ENCODE results near the gene CD1D. TPM values are rescaled to one million over a fixed set of nuclear protein-coding genes. Genes with fewer than 3 reads are reported as not detected.
A peak's percentile ranks its signal among the peaks of the same experiment; 100 is the strongest.

CD1D gene
- total and polyA plus RNA-seq, 10 donors, result 14.7 to 62.8 (median 24.1) TPM

GRCh38 chr1:158177700-158178450, 2.8 kb upstream of the CD1D start:
- Histone ChIP-seq H3K27ac (peak overlapping the region in 5 of 8 donors; percentile 44 to 93 (median 89)), H3K4me3 (peak overlapping the region in 7 of 8 donors; percentile 10 to 66 (median 36)), H3K27me3 (replicated peaks in 1 of 7) (peaks cover 0 to 45% (median 0%) of the 10 kb centered on the region in 7 donors), H3K4me1 (peaks cover 23 to 70% (median 52%) of the 10 kb centered on the region in 6 donors), H3K9me3 (no peaks in the 10 kb centered on the region), H3K36me3 (peaks cover 0 to 3% (median 0%) of the 10 kb centered on the region in 6 donors)
- no peak for TF ChIP-seq CTCF (IDR thresholded peaks at IDR 0.05 in 8 of 11, conservative IDR thresholded peaks at IDR 0.05 in 3 of 11)
- peak; percentile 53 to 73 (median 69) for TF ChIP-seq POLR2AphosphoS5 (IDR thresholded peaks at IDR 0.05)
- peak; percentile 97 for DNase-seq
- intact Hi-C loops (cut with DNase I; ENCODE audit: low total_unique reads), result no loop called here
- WGBS, 5 donors, result 20 to 40% (median 25%) methylated on average over 26 to 34 of the region's 34 CpGs

GRCh38 chr1:158179301-158180041, 1.2 kb upstream of the CD1D start:
- peaks cover 23 to 84% (median 54%) of the 10 kb centered on the region in 6 donors for H3K4me1 ChIP-seq
- H3K27me3 ChIP-seq (replicated peaks in 1 of 7), result peaks cover 0 to 48% (median 0%) of the 10 kb centered on the region in 7 donors
- H3K27ac ChIP-seq, result peak overlapping the region; percentile 63 to 93 (median 84)
- H3K4me3 ChIP-seq, result peak overlapping the region in 1 of 8 donors; percentile 71
- peaks cover 0 to 13% (median 0%) of the 10 kb centered on the region in 6 donors for H3K36me3 ChIP-seq
- DNase-seq, result no peak
- intact Hi-C loops (cut with DNase I; ENCODE audit: low total_unique reads), result no loop called here
- TF ChIP-seq POLR2AphosphoS5 (IDR thresholded peaks at IDR 0.05) (peak in 1 of 3 donors; percentile 83), CTCF (IDR thresholded peaks at IDR 0.05 in 8 of 11, conservative IDR thresholded peaks at IDR 0.05 in 3 of 11) (no peak), POLR2A (IDR thresholded peaks at IDR 0.05) (peak in 1 of 3 donors; percentile 78)
- no peaks in the 10 kb centered on the region for H3K9me3 ChIP-seq
- 36 to 61% (median 48%) methylated on average over 4 of the region's 4 CpGs for WGBS, 5 donors

- intact Hi-C loops (cut with DNase I; ENCODE audit: low total_unique reads), result no loop called here
- DNase-seq, result no peak
- H3K36me3 ChIP-seq, result peaks cover 0 to 21% (median 0%) of the 10 kb centered on the region in 6 donors
- peak overlapping the region in 7 of 8 donors; percentile 63 to 93 (median 87) for H3K27ac ChIP-seq
- H3K9me3 ChIP-seq, result no peaks in the 10 kb centered on the region
- H3K27me3 ChIP-seq (replicated peaks in 1 of 7), result peaks cover 0 to 48% (median 0%) of the 10 kb centered on the region in 7 donors
- H3K4me1 ChIP-seq, result peaks cover 23 to 97% (median 61%) of the 10 kb centered on the region in 6 donors
- WGBS, 5 donors, result 22 to 33% (median 23%) methylated on average over 13 of the region's 13 CpGs
- TF ChIP-seq CTCF (IDR thresholded peaks at IDR 0.05 in 8 of 11, conservative IDR thresholded peaks at IDR 0.05 in 3 of 11) (no peak), POLR2A (IDR thresholded peaks at IDR 0.05) (no peak), POLR2AphosphoS5 (IDR thresholded peaks at IDR 0.05) (no peak)
- peak overlapping the region; percentile 48 to 71 (median 58) for H3K4me3 ChIP-seq
Measured at GRCh38 chr1:158181577-158181922, 855 bp downstream of the CD1D start.

GRCh38 chr1:158185770-158186169, 5.1 kb downstream of the CD1D start:
- WGBS, 5 donors, result 43 to 71% (median 56%) methylated on average over 3 of the region's 3 CpGs
- intact Hi-C loops (cut with DNase I; ENCODE audit: low total_unique reads), result no loop called here
- peak in 1 of 3 donors; percentile 32 for TF ChIP-seq POLR2AphosphoS5 (IDR thresholded peaks at IDR 0.05)
- no peak for TF ChIP-seq POLR2A (IDR thresholded peaks at IDR 0.05)
- no peak overlapping the region for H3K4me3 ChIP-seq
- peaks cover 0 to 24% (median 5%) of the 10 kb centered on the region in 7 donors for H3K27me3 ChIP-seq (replicated peaks in 1 of 7)
- peaks cover 0 to 60% (median 24%) of the 10 kb centered on the region in 6 donors for H3K4me1 ChIP-seq
- H3K27ac ChIP-seq, result peak overlapping the region in 3 of 8 donors; percentile 42 to 56 (median 44)
- H3K36me3 ChIP-seq, result peaks cover 0 to 21% (median 0%) of the 10 kb centered on the region in 6 donors
- no peaks in the 10 kb centered on the region for H3K9me3 ChIP-seq
- no peak for DNase-seq

Data from spleen (tissue), 11 donors.